HG02943 (cell line): Measurements from ENCODE around the gene STAC.
"Not testable (repeated sequence)": the region's sequence is repeated elsewhere in the genome, so short reads cannot be mapped to it uniquely, and the experiment has no call there.

Experiments used
- ATAC-seq: cut with Tn5 transposase; IDR thresholded peaks from one replicate; pipeline ENCODE4 v1.9.1; 2021; ENCODE audit warnings: mild to moderate bottlenecking, low read depth, moderate library complexity; ENCODE audit not compliant: unreplicated experiment

STAC gene

DNA sequence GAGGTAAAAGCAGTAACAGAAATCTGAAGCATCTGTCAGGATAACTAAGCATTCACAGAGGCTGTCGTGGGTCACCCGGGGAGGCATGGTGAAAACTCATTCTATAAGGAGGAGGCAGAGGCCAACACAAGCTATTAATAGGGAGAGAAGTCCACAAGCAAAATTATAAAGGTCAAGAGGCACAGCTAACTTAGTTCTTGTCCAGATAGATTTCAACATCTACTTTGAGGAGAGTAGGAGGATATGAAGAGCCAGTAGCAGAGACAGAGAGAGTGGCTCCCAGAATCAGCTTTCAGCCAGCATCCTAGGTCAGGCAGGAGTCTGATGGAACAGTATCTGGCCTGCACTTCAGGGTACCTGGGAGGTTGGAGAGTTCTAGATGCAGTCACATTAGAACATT, 95.3 kb downstream of the STAC start:
- ATAC-seq = no peak

DNA sequence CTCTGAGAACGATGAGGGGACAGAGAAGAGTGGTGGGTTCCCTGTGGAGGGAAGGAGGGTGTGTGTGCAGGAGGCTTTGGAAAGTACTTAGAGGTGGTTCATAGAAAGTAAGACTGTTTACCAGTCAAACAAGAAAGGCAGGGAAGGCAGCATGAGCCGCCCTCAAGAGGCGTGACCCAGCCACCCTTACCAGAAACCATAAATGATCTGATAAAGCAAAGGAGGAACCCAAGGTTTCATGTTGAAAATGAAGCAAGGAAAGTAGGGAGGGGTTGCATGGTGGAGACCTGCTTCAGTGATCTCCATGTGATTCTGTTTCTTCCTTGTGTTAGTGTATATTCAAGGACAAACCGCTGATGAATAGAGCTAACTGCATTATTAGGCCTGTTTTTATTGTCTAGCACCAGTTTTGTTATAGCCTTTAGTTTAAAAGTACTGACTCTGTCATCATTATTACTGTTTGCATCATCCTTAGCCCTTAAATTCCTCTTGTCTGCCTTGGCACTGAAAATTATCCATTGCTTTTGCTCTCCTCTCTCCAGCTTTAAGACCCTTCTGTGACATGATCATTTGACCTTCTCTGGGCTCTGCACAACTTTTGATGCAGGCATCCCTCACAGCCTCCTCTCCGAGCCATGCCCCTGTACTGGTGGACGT, 96.1 kb downstream of the STAC start:
- no peak for ATAC-seq

DNA sequence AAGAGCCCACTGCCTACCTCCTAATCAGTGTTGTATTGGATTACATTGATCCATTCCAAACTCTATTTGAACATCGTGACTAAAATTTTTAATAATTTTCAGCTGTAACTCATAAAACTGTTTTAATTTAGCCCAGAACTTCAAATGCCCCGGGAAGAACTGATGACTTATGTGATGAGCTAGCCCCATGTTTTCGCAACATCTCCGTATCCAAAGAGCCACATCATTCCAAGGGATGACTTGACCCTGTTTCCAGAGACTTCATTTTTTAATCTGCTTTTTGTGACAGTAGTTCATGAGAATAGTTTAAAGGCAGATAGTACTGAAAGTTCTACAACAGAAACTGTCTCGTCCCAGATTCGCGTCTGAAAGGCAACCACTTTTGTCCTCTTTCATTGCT, 97.4 kb downstream of the STAC start:
- no peak for ATAC-seq

DNA sequence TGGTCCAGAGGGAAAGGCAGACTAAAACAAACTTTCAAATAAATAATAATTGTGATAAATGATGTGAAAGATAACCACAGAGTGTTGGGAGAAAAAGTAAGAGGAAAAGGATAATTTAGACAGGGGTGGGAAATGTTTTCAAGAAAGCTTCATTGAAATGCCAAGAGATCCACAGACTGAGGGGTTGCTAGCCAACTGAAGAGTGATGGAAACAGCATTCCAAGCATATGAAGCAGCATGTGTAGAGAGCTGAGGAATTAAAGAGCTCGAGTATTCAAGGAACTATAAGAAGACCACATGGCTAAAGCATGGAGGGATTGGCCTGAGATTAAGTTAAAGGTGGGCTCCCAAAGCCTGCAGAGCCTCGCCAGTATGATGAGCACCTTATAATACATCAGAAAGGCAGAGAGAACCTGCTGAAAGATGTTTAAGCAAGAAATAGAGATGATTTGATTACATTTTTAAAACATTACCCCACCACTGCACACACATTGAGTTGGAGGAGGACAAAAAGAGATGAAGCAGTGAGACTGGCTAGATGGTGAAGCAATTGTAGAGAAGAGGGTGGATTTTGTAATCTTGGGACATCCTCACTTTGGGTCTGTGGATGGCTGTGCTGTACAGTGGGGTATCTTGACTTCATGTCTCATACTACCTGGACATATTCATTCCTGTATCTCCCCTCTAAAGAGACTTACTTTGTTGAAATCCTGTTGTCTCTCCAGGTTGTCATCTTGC, 100.8 kb downstream of the STAC start:
- ATAC-seq = no peak

DNA sequence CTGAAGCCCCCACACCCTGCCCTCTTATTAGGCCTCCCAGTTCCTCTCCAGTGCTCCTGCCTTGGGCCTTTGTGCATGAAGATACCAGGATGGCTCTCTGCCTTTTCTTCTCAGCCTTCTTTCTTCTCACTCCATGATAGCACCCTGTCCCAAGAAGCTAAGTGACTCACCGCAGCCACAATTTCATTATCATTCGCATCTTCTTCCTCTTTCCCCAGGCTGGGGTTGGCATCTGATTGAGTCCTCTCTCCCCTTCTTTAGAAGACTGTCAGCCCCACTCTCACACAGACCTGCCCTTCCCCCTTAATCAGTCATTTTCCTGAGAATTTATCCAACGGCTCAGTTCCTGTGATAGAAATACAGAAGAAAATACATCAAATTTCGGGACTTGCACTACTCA, 102.0 kb downstream of the STAC start:
- ATAC-seq = no peak

DNA sequence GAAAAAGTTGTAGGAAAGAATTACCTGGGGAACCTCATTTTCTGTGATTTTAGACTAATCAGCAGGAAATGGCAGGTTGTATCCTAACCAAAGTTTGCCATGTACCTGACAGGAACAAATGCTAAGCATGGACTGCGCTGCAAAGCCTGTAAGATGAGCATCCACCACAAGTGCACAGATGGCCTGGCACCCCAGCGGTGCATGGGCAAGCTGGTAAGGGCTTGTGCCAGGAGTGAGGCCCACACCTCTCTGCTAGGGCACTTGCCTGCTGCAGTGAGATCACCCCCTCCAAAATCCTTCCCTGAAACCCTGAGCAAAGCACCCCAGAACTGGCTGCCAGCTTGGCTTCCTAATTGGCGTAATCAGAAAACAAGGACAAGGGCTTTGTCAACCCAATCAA, 102.6 kb downstream of the STAC start:
- no peak for ATAC-seq

DNA sequence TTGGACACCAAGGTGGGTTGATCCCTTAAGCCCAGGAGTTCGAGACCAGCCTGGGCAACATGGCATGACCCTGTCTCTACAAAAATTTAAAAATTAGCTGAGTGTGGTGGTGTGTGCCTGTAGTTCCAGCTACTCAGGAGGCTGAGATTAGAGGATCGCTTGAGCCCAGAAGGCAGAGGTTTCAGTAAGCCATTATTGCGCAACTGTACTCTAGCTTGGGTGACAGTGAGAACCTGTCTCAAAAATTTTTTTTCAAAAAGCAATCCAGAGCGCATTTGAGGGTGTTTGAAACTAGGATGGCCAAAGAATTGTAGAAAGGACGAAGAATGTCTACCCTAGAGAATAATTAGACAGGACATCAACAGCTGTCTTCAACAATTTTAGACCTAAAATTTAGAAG, 103.4 kb downstream of the STAC start:
- no peak for ATAC-seq

DNA sequence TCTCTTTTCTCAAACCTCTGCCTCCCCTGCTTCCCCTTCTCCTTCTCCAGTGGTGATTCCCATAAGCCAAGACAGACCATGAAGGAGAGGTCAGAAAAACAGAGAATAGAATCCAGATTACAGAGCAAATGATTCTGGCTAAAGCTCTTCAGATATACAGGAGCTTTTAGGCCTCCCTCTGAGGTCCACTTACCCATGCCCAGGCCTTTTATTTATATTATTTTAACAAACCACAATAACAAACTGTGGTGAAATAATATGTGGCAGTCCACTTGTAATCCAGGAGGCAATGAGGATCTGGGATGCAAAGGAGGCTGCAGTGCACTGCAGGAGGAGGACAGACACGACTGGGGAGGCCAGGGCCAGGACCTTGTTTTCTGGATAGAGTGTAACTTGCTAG, 104.1 kb downstream of the STAC start:
- no peak for ATAC-seq

DNA sequence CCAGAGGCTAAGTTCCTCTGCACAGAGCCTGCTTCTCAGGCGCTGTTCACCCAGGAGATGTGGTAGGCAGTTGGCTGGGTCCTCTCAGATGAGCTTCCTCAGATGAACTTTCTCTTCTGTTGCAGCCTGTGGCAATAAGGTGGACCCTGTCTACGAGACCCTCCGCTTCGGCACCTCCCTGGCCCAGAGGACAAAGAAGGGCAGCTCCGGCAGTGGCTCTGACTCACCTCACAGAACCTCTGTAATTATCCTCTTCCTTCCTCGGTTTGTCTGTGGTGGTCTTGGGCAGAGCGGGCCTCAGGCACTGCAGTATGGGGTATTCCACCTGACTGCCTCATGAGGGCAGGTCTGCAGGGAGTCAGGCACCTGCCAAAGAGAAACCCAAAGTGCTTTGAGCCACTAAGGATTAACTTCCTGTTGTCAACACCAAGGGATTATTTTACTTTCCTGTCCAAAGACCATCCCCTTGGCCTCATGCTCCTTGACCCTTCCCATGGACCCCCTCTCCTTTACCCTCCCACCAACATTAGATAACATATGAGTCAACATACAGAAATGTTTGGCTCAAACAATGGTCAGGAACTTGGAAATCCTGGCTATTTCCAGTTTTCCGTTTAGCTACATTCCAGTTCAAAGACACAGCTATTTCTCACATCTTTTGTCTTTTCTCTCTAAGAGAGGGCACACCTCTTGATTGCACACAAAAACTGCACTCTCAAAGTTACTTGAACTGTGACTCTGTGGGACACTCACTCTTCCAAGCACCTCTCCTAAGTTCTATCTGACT, 105.9 kb downstream of the STAC start:
- no peak for ATAC-seq

DNA sequence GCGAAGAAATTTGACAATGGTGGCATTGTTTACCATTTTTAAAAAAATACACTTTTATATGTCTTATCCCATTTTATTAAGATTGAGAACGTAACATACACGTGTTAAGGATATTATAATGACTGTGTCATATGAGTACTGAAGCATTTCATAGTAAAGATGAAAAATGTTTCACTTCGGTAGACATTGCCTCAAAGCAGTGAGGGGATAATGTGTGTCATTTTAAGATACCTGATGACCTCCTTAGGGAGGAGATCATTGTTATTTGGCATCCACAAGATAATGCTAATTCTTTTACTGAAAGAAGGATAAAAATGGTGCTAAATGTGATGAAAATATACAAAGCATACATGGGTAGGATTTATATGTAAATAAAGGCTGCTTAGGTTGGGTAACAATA, 107.3 kb downstream of the STAC start:
- no peak for ATAC-seq

DNA sequence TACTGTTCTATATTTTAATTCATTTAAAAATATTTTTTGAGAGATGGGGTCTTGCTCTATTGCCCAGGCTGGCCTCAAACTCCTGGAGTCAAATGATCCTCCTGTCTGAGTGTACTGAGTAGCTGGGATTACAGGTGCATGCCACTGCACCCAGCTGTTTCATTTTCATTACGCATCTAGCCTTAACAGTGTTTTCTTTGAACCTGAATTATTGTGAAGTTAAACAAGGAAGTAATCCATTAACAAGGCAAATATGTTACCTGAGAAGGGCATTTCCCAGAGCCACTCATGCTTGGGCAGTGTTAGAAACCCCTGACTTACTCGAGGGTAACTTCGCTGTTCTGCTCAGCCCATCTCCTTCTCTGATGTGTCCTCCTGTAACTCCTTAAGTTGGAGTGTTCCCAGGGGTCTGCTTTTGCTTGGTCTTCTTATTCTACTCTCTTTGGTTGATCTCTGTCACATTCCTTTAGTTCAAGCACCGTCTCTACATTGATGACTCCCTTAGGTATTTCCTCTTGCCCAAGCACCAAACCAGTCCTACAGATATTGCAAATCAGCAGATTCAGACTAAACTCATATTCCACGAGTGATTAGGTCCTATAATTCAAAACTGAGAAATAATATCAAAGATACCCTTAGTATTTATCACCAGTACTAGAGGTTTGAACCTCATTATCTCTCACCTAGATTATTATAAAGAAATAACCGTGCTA, 107.9 kb downstream of the STAC start:
- ATAC-seq = no peak

DNA sequence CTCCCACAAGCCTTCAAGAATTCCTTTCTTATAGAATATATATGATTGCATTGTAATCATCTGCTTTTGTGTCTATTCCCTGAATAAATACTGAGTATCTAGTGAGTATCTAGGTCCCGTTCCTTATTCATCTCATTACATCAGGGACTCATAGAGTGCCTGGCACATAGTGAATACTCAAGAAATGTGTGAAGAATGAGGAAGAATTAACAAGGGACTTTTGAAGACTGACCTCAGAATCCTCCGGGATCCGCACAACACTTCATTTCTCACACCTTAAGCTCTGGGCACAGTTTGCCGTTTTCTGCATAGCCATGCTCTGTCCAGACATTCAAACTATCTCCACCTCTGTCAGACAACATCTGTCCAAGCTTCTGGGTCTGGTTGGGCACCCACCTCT, 108.8 kb downstream of the STAC start:
- no peak for ATAC-seq

DNA sequence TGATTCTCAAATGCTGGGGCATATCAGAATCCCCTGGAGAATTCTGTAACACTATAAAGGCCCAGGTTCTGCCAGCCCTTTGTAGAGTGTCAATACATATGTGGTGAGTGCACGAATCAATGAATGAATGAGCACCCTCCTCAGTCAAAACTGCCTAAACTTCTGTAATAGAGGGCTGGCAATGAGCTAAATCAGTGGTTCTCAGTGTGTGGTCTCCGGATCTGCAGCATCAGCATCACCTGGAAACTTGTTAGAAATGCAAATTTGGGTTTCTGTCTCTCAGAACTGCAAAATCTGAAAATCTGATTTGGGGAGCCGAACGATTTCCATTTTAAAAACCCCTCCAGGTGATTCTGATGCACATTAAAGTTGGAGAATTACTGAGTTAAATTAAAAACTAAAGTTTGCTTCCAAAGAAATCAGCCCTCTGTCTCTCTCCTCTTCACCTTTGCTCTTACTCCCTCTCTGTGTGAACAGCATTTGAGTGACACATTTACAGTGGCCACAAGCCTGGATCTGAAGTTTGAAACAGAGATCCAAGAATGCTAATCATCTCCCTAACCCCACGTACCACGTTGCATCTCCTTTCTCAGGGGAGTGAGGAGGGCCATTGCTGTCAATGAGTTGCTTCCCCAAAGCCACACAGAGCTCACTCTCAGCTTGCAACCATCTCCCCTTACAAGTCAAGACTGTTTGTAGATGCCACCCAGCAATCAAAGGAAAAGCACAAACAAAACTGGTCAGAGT, 109.5 kb downstream of the STAC start:
- ATAC-seq = no peak

DNA sequence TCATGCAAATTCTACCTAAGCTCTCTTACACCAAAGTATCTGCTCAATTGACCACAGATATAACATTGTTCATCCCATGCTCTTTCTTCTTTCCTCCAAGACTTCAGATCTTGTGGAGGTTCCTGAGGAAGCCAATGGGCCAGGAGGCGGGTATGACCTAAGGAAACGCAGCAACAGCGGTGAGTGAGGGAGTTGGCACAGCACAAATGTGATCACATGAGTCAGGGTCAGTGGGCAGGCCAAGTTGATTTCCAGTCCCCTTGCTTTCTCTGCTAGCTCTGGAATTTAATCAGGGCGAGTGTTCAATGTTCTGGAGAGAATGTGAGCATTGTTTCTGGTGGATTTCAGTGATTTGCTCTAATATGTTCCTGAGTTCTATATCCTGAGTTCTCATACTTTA, 112.7 kb downstream of the STAC start:
- no peak for ATAC-seq

DNA sequence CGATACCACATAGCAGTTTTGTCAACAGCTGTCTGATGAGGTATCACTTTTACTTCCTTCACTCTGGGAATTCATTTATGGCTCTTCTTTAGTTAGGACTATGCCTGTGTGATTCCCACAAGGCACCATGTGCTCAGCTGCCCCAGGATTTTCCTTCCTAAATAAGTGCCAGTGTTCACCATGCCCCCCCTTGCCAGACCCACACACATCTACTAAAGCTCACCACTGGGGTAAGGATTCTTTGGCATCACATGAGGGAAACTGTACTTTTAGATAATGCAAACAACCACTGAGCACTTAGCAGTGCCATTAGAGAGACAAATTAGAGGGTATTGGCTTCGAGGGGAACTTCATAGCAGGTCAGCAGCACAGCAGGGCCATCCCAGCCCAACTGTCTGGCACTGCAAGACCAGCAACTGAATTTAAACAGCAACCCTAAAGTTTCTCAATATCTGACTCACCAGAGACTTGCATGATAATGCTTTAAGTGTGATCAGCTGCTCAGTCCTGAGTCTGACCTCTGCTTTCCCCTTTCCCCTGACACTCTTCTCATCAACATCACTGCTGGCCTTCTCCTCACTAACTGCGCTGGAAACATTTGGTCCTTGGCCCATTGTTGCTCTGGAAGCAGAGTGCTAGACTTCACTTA, 114.3 kb downstream of the STAC start:
- ATAC-seq = no peak

DNA sequence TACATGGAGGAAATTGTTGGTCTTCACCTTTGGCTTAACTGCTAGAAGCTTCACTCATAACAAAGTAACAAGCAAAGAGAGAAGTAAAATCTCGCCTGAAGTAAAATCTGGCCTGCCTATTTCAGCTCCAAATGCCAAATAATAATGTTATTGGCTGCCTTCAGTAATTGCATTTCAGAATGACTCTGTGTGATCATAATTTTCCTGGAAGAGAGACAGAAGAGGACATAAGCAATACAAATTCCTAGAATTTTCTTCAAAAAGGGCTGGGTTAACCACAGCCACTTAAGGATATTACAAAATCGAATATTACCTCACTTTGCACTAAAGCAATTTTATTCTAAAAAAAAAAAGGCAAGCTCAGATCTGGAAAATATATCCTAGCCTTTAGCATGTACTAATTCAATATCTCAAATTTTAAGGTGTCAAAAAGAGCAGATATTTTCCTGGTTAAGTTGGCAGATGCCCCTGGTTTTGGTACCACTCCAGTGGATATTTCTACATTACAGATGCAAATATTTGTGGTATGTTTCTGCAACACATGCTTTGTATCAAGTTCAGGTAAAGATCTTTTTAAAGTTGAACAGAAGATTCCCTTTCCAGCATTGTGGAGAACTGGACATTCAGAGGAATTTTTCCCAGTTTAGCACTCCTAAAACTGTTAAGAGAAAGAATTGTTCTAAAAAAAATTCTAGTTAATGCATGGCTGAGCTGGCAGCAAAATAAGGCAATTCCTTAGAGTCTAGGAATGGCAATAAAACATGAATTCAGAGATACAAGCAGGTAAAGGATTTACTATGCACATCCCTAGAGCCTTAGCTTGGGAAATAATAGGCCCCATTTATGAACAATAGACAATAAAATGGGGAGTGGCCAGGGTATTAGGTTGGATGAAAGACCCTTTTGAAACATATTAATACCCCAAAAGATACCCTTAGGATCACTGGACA, 116.7 kb downstream of the STAC start:
- no peak for ATAC-seq

DNA sequence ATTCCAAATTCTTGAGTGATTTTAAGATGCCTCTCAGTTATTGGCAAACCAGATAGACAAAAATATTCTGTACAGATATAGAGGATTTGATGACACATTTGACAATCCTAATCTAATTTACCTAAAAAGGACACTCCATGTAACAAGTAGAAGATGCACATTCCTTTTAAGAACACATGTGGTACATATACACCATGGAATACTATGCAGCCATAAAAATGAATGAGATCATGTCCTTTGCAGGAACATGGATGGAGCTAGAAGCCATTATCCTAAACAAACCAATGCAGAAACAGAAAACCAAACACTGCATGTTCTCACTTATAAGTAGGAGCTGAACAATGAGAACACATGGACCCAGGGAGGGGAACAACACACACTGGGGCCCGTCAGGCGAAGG, 119.7 kb downstream of the STAC start:
- not testable (repeated sequence) for ATAC-seq

DNA sequence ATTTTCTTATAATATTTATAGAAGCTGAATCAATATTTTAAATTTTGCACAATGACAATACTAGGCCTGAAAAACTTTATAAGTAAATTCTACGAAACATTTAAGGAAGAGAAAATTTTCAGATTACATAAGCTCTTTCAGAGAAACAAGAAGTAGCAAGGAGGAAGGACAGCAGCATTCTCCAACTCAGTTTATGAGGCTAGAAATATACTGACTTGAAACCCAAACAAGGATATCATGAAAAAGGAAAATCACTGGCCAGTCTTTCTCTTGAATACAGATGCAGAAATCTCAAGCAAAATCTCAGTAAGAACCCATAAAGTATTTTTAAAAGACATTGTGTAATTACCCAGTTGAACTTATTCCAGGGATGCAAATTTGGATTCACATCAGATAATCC, 121.3 kb downstream of the STAC start:
- ATAC-seq = no peak

DNA sequence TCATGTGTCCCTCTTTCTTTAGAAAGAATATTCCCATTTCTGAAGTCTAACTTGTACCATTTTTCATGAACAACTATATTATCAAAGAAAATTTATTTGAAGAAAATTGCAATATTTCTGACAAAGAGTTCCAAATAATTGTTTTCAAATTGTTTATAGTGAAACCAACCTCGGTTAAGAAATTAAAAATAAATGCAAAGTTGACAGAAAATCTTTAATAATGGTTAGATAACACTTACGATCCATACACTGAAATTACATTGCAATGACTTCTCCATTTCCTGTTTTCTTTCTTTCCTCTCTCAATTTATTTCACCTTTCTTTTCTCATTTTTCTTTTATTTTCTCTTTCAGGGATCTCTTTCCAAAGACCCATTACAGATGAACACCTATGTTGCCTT, 125.1 kb downstream of the STAC start:
- no peak for ATAC-seq
